CD14-positive monocyte (primary cell): ENCODE data around the gene ADI1. TPM values are rescaled to one million over a fixed set of nuclear protein-coding genes. Genes with fewer than 3 reads are reported as not detected.
A peak's percentile ranks its signal among the peaks of the same experiment; 100 is the strongest.

Experiments used
- DNase-seq, 3 donors: peaks; one replicate each; pipeline ENCODE4 v3.0.0-alpha.2; 2011 to 2022
- H2AFZ ChIP-seq: 2 replicates; pipeline ENCODE4 v1.6.0; 2012; ENCODE audit warnings: mild to moderate bottlenecking, low read depth, low read length, inconsistent platforms; ENCODE audit not compliant: insufficient read depth, poor library complexity, severe bottlenecking
- H3K27ac ChIP-seq, 2 donors: 1 replicate in 1 of 2; 2 replicates in 1 of 2; pipeline ENCODE4 v1.5.1; 2012 to 2013; ENCODE audit warnings: low read length in 2 of 2, control low read depth in 1 of 2, inconsistent platforms in 1 of 2, low read depth in 1 of 2, mild to moderate bottlenecking in 1 of 2
- H3K27me3 ChIP-seq, 2 donors: one replicate each; pipeline versions ENCODE4 v1.6.0 to v1.6.1; 2011 to 2013; ENCODE audit warnings: low read length in 2 of 2; ENCODE audit not compliant: control insufficient read depth in 2 of 2, insufficient read depth in 2 of 2
- H3K36me3 ChIP-seq, 2 donors: replicated peaks in 1 of 2; 1 replicate in 1 of 2; 2 replicates in 1 of 2; pipeline versions ENCODE4 v1.5.1 to v1.6.1; 2012 to 2013; ENCODE audit warnings: low read length in 2 of 2, control low read depth in 1 of 2, inconsistent platforms in 1 of 2, mild to moderate bottlenecking in 1 of 2; ENCODE audit not compliant: insufficient read depth in 2 of 2, control insufficient read depth in 1 of 2
- H3K4me1 ChIP-seq, 2 donors: 1 replicate in 1 of 2; 2 replicates in 1 of 2; pipeline versions ENCODE4 v1.5.1 to v1.6.1; 2012 to 2013; ENCODE audit warnings: low read length in 2 of 2, control low read depth in 1 of 2, inconsistent platforms in 1 of 2, mild to moderate bottlenecking in 1 of 2, moderate library complexity in 1 of 2; ENCODE audit not compliant: insufficient read depth in 2 of 2, control insufficient read depth in 1 of 2
- H3K4me2 ChIP-seq: replicated peaks from 2 replicates; pipeline ENCODE3; 2012; ENCODE audit warnings: low read length, moderate library complexity, mild to moderate bottlenecking; ENCODE audit not compliant: poor library complexity, severe bottlenecking; ENCODE audit errors: extremely low read depth
- H3K4me3 ChIP-seq, 3 experiments: fragments of 200-600 bp in 1 of 3; sonication (generic) in 1 of 3; replicated peaks in 1 of 3; 1 replicate in 2 of 3; 2 replicates in 1 of 3; pipeline ENCODE4 v1.5.1; 2011 to 2013; ENCODE audit warnings: low read length in 3 of 3, mild to moderate bottlenecking in 3 of 3, control low read depth in 2 of 3, low read depth in 2 of 3, inconsistent platforms in 1 of 3, moderate library complexity in 1 of 3
- H3K79me2 ChIP-seq: 2 replicates; pipeline ENCODE4 v1.6.0; 2012; ENCODE audit warnings: mild to moderate bottlenecking, control low read depth, inconsistent platforms, low read length, moderate library complexity; ENCODE audit not compliant: insufficient read depth
- H3K9ac ChIP-seq: 2 replicates; pipeline ENCODE4 v1.6.0; 2017; ENCODE audit warnings: low read length, mild to moderate bottlenecking; ENCODE audit not compliant: insufficient read depth, poor library complexity, severe bottlenecking
- H3K9me3 ChIP-seq, 2 donors: replicated peaks in 1 of 2; 1 replicate in 1 of 2; 2 replicates in 1 of 2; pipeline versions ENCODE4 v1.5.1 to v1.6.1; 2012 to 2013; ENCODE audit warnings: low read length in 2 of 2, control low read depth in 1 of 2; ENCODE audit not compliant: control insufficient read depth in 1 of 2, insufficient read depth in 1 of 2
- H4K20me1 ChIP-seq: 2 replicates; pipeline ENCODE4 v1.6.0; 2012; ENCODE audit warnings: mild to moderate bottlenecking, low read length, control low read depth, moderate library complexity; ENCODE audit not compliant: insufficient read depth
- H3K27ac Mint-ChIP-seq, 7 donors: one replicate each; pipeline ENCODE4 v1.8.0; 2020; ENCODE audit warnings: mild to moderate bottlenecking in 7 of 7, mixed read lengths in 7 of 7, moderate library complexity in 6 of 7, inconsistent platforms in 2 of 7
- H3K27me3 Mint-ChIP-seq, 3 donors: one replicate each; pipeline ENCODE4 v1.8.0; 2021 to 2022; ENCODE audit warnings: low read depth in 3 of 3, mild to moderate bottlenecking in 3 of 3, mixed read lengths in 3 of 3, moderate library complexity in 3 of 3, inconsistent platforms in 1 of 3
- H3K36me3 Mint-ChIP-seq, 2 donors: one replicate each; pipeline ENCODE4 v1.8.0; 2020; ENCODE audit warnings: mixed read lengths in 2 of 2, inconsistent platforms in 1 of 2, mild to moderate bottlenecking in 1 of 2
- H3K4me1 Mint-ChIP-seq: one replicate; pipeline ENCODE4 v1.8.0; 2020; ENCODE audit warnings: mild to moderate bottlenecking, mixed read lengths
- H3K4me3 Mint-ChIP-seq, 2 donors: one replicate each; pipeline ENCODE4 v1.8.0; 2020; ENCODE audit warnings: mild to moderate bottlenecking in 2 of 2, mixed read lengths in 2 of 2, moderate library complexity in 1 of 2
- H3K9me3 Mint-ChIP-seq, 7 donors: one replicate each; pipeline ENCODE4 v1.8.0; 2020 to 2022; ENCODE audit warnings: mixed read lengths in 7 of 7, mild to moderate bottlenecking in 6 of 7, moderate library complexity in 6 of 7, inconsistent platforms in 2 of 7
- CTCF ChIP-seq: fragments of 200-600 bp; IDR thresholded peaks from one replicate; pipeline ENCODE4 v1.8.0; 2022; ENCODE audit warnings: antibody characterized with exemption, mild to moderate bottlenecking
- WGBS: methylation state at CpG from one replicate; pipeline ENCODE4 v1.1.5; 2013; ENCODE audit warnings: missing lambda C conversion rate; ENCODE audit not compliant: insufficient coverage; 5-methylcytosine and 5-hydroxymethylcytosine counted together
- intact Hi-C, 2 donors: fragments of 100-400 bp; cut with micrococcal nuclease; formaldehyde crosslinking; loops; one replicate each; pipeline versions ENCODE4 v1.15.0 to v1.15.1; 2023
- polyA plus RNA-seq, 3 donors: library from polyadenylated mRNA; depleted of rRNA in 1 of 3; unstranded in 2 of 3; stranded (reverse) in 1 of 3; fragments of 300-500 nt in 2 of 3; fragments of >200 nt in 1 of 3; fragmentation: Illumina TruSeq in 2 of 3; gene quantifications; 1 replicate in 2 of 3; 2 replicates in 1 of 3; pipeline ENCODE4 v1.2.3, GENCODE V29; 2012 to 2021

Gene ADI1
- polyA plus RNA-seq, 3 donors = 30.5 to 89.1 (median 79.3) TPM

GRCh38 chr2:3464401-3465005 is 54.8 kb downstream of the ADI1 start:
- Histone ChIP-seq H3K79me2 (no peaks in the 10 kb centered on the region), H4K20me1 (no peaks in the 10 kb centered on the region), H3K4me1 (peaks cover 0 to 6% of the 10 kb centered on the region in 2 donors), H2AFZ (no peak overlapping the region), H3K27me3 (no peaks in the 10 kb centered on the region), H3K4me3 (no peak overlapping the region), H3K27ac (no peak overlapping the region), H3K4me2 (no peak overlapping the region), H3K9ac (no peak overlapping the region), H3K36me3 (peaks cover 69 to 93% of the 10 kb centered on the region in 2 donors), H3K9me3 (no peaks in the 10 kb centered on the region)
- no peak for TF ChIP-seq CTCF
- Mint-ChIP-seq H3K27ac (no peak overlapping the region), H3K9me3 (no peaks in the 10 kb centered on the region), H3K27me3 (no peaks in the 10 kb centered on the region), H3K36me3 (peaks cover 69 to 78% of the 10 kb centered on the region in 2 donors), H3K4me1 (peaks cover 2% of the 10 kb centered on the region), H3K4me3 (no peak overlapping the region)
- 97% methylated on average over 21 of the region's 21 CpGs for WGBS
- DNase-seq = no peak
- intact Hi-C loops = no loop called here

GRCh38 chr2:3463944-3464343 is 55.4 kb downstream of the ADI1 start:
- H3K79me2 ChIP-seq = no peaks in the 10 kb centered on the region
- no peak overlapping the region for H3K4me3 ChIP-seq
- H3K27me3 Mint-ChIP-seq = no peaks in the 10 kb centered on the region
- H3K36me3 Mint-ChIP-seq = peaks cover 71 to 80% of the 10 kb centered on the region in 2 donors
- peaks cover 2% of the 10 kb centered on the region for H3K4me1 Mint-ChIP-seq
- H4K20me1 ChIP-seq = no peaks in the 10 kb centered on the region
- intact Hi-C loops = no loop called here
- no peak overlapping the region for H3K4me3 Mint-ChIP-seq
- H3K9ac ChIP-seq = no peak overlapping the region
- no peak overlapping the region for H3K27ac ChIP-seq
- no peak overlapping the region for H3K4me2 ChIP-seq
- peak overlapping the region in 1 of 7 donors; percentile 8 for H3K27ac Mint-ChIP-seq
- TF ChIP-seq CTCF = no peak
- no peak for DNase-seq
- no peaks in the 10 kb centered on the region for H3K27me3 ChIP-seq
- no peak overlapping the region for H2AFZ ChIP-seq
- no peaks in the 10 kb centered on the region for H3K9me3 ChIP-seq
- H3K9me3 Mint-ChIP-seq = no peaks in the 10 kb centered on the region
- peaks cover 69 to 92% of the 10 kb centered on the region in 2 donors for H3K36me3 ChIP-seq
- 82% methylated on average over 4 of the region's 13 CpGs for WGBS
- H3K4me1 ChIP-seq = peaks cover 0 to 6% of the 10 kb centered on the region in 2 donors
